Activated CD4-positive, alpha-beta T cell treated with anti-CD3 and anti-CD28 coated beads for 1 hour (primary cell): ENCODE measurements around the gene DNAAF5.
"Not testable (repeated sequence)": the region's sequence is repeated elsewhere in the genome, so short reads cannot be mapped to it uniquely, and the experiment has no call there.

Experiments
- DNase-seq: peaks from one replicate; pipeline ENCODE4 v3.0.0-alpha.2; 2020

Gene DNAAF5

GRCh38 chr7:730501-731439 lies 4.3 kb downstream of the DNAAF5 start:
- DNase-seq, result no peak

- no peak for DNase-seq
These were observed 5.1 kb downstream of the DNAAF5 start for GRCh38 chr7:731440-732085.

- DNase-seq, result no peak
These were observed 5.6 kb downstream of the DNAAF5 start for GRCh38 chr7:732094-732541.

- DNase-seq, result no peak
These were observed 6.1 kb downstream of the DNAAF5 start for GRCh38 chr7:732556-732955.

GRCh38 chr7:734214-734613 lies 7.7 kb downstream of the DNAAF5 start:
- no peak for DNase-seq

GRCh38 chr7:734808-735207 lies 8.3 kb downstream of the DNAAF5 start:
- DNase-seq, result no peak

GRCh38 chr7:738241-738640 lies 11.7 kb downstream of the DNAAF5 start:
- DNase-seq, result no peak

GRCh38 chr7:738723-739454 lies 12.4 kb downstream of the DNAAF5 start:
- DNase-seq, result no peak

- DNase-seq, result no peak
These were observed 13.0 kb downstream of the DNAAF5 start for GRCh38 chr7:739455-739982.

- no peak for DNase-seq
These were observed 13.8 kb downstream of the DNAAF5 start for GRCh38 chr7:739983-740942.

- no peak for DNase-seq
These were observed 14.7 kb downstream of the DNAAF5 start for GRCh38 chr7:741191-741671.

- DNase-seq, result no peak
These were observed 15.4 kb downstream of the DNAAF5 start for GRCh38 chr7:741850-742249.

- no peak for DNase-seq
These were observed 16.3 kb downstream of the DNAAF5 start for GRCh38 chr7:742791-743190.

- not testable (repeated sequence) for DNase-seq
These were observed 17.0 kb downstream of the DNAAF5 start for GRCh38 chr7:743341-744127.

- DNase-seq, result not testable (repeated sequence)
These were observed 17.6 kb downstream of the DNAAF5 start for GRCh38 chr7:744128-744520.

GRCh38 chr7:744854-745430 lies 18.4 kb downstream of the DNAAF5 start:
- no peak for DNase-seq

- DNase-seq, result no peak
These were observed 19.1 kb downstream of the DNAAF5 start for GRCh38 chr7:745431-746154.

GRCh38 chr7:746155-747061 lies 19.9 kb downstream of the DNAAF5 start:
- DNase-seq, result no peak

- no peak for DNase-seq
These were observed 20.7 kb downstream of the DNAAF5 start for GRCh38 chr7:747186-747585.
